GM23338 (cell line): ENCODE measurements around the gene ME2.

Experiments used
- CTCF ChIP-seq, 2 experiments: fragments of 200-600 bp in 1 of 2; sonication (generic) in 1 of 2; conservative IDR thresholded peaks; 2 replicates each; pipeline versions ENCODE4 v1.5.1 to v1.6.1; 2016 to 2017; ENCODE audit warnings: antibody characterized with exemption in 2 of 2, low read depth in 2 of 2, mild to moderate bottlenecking in 2 of 2, moderate library complexity in 1 of 2
- EZH2phosphoT487 ChIP-seq: fragments of 200-600 bp; sonication (generic); IDR thresholded peaks from one replicate; pipeline ENCODE4 v1.8.1; 2018; ENCODE audit warnings: antibody characterized with exemption; ENCODE audit not compliant: unreplicated experiment

DNA sequence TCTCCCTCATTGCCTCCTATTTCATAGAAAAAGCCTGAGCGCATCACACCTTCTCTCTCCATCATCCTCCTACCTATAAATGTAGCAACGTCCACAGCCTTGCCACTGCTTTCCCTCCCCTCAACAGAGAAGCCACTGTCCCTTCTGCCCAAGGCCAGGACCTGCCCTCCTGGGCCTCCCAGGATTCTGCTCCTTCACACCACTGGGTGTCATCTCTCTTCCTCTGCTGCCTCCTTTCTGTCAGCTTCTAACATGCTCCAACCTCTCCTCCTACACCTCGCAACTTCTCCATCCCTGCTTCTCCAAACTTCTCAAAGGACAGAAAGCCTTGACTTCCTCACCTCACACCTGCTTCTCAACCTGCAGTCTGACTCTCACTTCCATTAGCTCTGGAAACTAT lies 21.2 kb upstream of the ME2 start:
- peak in 1 of 2 experiments; percentile 44; a peak in 2 of 4 replicates for TF ChIP-seq CTCF (conservative IDR thresholded peaks at IDR 0.05; ENCODE audit: low read depth in 2 of 2)
- TF ChIP-seq EZH2phosphoT487: no peak
